Caco-2 (cell line): ENCODE measurements around the gene KCNAB1. TPM values are rescaled to one million over a fixed set of nuclear protein-coding genes. Genes with fewer than 3 reads are reported as not detected.

Source experiments
- BruUV-seq: library from RNA; stranded (reverse); fragments of 400-500 nt; replicated peaks from 2 replicates; lab custom pipeline; 2021; lab: Mats Ljungman, UMichigan
- CTCF ChIA-PET: fragments of 300-600 bp; sonication (Branson Sonifier 250); formaldehyde crosslinking; loops from one replicate; lab custom pipeline; 2022; ENCODE audit warnings: antibody characterized with exemption; lab: Charles Lee
- POLR2A ChIA-PET: fragments of 300-600 bp; sonication (Branson Sonifier 250); formaldehyde crosslinking; loops from one replicate; lab custom pipeline; 2022; ENCODE audit warnings: antibody characterized with exemption; lab: Charles Lee
- DNase-seq, 2 experiments: peaks; one replicate each; pipeline versions ENCODE4 v3.0.0 to v3.0.0-alpha.2; 2020 to 2022
- H3K27me3 ChIP-seq: replicated peaks from 2 replicates; pipeline ENCODE4 v1.6.0; 2011; ENCODE audit warnings: low read length; ENCODE audit not compliant: control insufficient read depth, insufficient read depth
- H3K36me3 ChIP-seq: 2 replicates; pipeline ENCODE4 v1.5.1; 2011; ENCODE audit warnings: low read length; ENCODE audit not compliant: control insufficient read depth, insufficient read depth
- H3K4me1 ChIP-seq: fragments of 250-450 bp; sonication (Bioruptor Pico); 2 replicates; pipeline ENCODE4 v1.5.1; 2020; ENCODE audit warnings: mild to moderate bottlenecking
- H3K4me3 ChIP-seq: 2 replicates; pipeline ENCODE4 v1.5.1; 2011; ENCODE audit warnings: low read depth, mild to moderate bottlenecking, control low read depth, low read length
- H3K9me3 ChIP-seq: fragments of 250-450 bp; sonication (Bioruptor Pico); 2 replicates; pipeline ENCODE4 v1.5.1; 2020; ENCODE audit warnings: mild to moderate bottlenecking, moderate library complexity
- H3K27ac Mint-ChIP-seq: one replicate; pipeline ENCODE4 v1.8.0; 2022; ENCODE audit warnings: mixed read lengths; ENCODE audit not compliant: unreplicated experiment
- H3K27me3 Mint-ChIP-seq: one replicate; pipeline ENCODE4 v1.8.0; 2022; ENCODE audit warnings: mixed read lengths; ENCODE audit not compliant: insufficient read depth, unreplicated experiment
- H3K36me3 Mint-ChIP-seq: one replicate; pipeline ENCODE4 v1.8.0; 2022; ENCODE audit warnings: mild to moderate bottlenecking, mixed read lengths; ENCODE audit not compliant: insufficient read depth, unreplicated experiment
- H3K4me1 Mint-ChIP-seq: one replicate; pipeline ENCODE4 v1.8.0; 2022; ENCODE audit warnings: low read depth, mixed read lengths; ENCODE audit not compliant: unreplicated experiment
- H3K4me3 Mint-ChIP-seq: one replicate; pipeline ENCODE4 v1.8.0; 2022; ENCODE audit warnings: mild to moderate bottlenecking, moderate library complexity, mixed read lengths; ENCODE audit not compliant: unreplicated experiment
- H3K9me3 Mint-ChIP-seq: one replicate; pipeline ENCODE4 v1.8.0; 2022; ENCODE audit warnings: mixed read lengths; ENCODE audit not compliant: unreplicated experiment
- intact Hi-C: fragments of 100-400 bp; cut with micrococcal nuclease; formaldehyde crosslinking; loops from one replicate; pipeline ENCODE4 v1.10.0; 2022; ENCODE audit not compliant: unreplicated experiment
- total RNA-seq: library from RNA; stranded (reverse); gene quantifications from 2 replicates; pipeline ENCODE4 v1.2.3, GENCODE V29; 2022
- TF ChIP-seq, protein P1 (sequence below), 2 experiments: fragments of 200-600 bp in 1 of 2; IDR thresholded peaks; 1 replicate in 1 of 2; 2 replicates in 1 of 2; pipeline versions ENCODE4 v1.5.1 to v1.8.0; 2011 to 2022; ENCODE audit warnings: antibody characterized with exemption in 1 of 2, control low read depth in 1 of 2, inconsistent platforms in 1 of 2, low read depth in 1 of 2, low read length in 1 of 2, mild to moderate bottlenecking in 1 of 2, moderate library complexity in 1 of 2; ENCODE audit not compliant: insufficient read depth in 1 of 2, severe bottlenecking in 1 of 2, unreplicated experiment in 1 of 2

KCNAB1 gene
- total RNA-seq, 1 experiment from 2014 or later = 0.14 TPM

DNA sequence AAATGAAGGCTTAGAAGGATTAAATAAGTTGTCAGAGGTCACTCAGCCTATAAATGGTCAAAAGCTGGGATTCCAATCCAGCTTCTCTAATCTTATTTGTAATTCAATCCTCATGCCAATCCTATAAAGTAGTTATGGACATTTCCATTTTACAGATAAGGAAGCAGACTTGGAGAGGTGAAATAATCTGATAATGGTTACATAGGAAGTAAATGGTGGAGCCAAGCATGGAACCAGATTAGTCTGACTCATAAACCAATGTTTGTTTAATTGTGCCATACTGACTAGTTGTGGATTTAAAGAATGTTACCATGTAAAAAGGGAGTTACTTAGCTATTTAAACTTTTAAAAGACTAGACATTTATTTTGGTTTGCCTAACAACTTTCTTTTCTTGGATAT is 59.7 kb downstream of the KCNAB1 start:
- no TSS peak for BruUV-seq

DNA sequence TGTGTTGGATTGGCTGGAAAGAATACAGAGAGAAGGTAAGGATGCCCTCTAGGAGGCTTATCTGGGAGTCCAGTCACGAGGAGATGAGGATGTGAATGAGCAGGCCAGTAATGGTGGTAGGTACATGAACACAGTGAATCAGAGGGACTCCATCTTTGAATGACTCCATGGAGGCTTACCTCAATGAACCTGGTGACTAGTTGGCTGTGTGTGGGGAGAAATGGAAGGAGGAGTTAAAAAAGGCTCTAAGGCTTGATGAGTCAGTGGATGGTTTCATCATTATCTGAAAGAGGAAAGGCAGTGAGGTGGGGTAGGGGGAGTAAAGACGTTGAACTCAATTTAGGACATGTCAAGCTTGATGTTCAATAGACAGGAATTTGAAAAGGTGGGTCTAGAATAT is 61.1 kb downstream of the KCNAB1 start:
- no peak overlapping the region for H3K27ac Mint-ChIP-seq
- no peak overlapping the region for H3K4me3 ChIP-seq
- ChIA-PET CTCF (no interaction called here), POLR2A (no interaction called here)
- H3K27me3 ChIP-seq = no peaks in the 10 kb centered on the region
- no peaks in the 10 kb centered on the region for H3K9me3 ChIP-seq
- H3K9me3 Mint-ChIP-seq = no peaks in the 10 kb centered on the region
- H3K4me1 ChIP-seq = no peaks in the 10 kb centered on the region
- TF ChIP-seq, protein P1, sequence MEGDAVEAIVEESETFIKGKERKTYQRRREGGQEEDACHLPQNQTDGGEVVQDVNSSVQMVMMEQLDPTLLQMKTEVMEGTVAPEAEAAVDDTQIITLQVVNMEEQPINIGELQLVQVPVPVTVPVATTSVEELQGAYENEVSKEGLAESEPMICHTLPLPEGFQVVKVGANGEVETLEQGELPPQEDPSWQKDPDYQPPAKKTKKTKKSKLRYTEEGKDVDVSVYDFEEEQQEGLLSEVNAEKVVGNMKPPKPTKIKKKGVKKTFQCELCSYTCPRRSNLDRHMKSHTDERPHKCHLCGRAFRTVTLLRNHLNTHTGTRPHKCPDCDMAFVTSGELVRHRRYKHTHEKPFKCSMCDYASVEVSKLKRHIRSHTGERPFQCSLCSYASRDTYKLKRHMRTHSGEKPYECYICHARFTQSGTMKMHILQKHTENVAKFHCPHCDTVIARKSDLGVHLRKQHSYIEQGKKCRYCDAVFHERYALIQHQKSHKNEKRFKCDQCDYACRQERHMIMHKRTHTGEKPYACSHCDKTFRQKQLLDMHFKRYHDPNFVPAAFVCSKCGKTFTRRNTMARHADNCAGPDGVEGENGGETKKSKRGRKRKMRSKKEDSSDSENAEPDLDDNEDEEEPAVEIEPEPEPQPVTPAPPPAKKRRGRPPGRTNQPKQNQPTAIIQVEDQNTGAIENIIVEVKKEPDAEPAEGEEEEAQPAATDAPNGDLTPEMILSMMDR (IDR thresholded peaks at IDR 0.05; ENCODE audit: insufficient read depth in 1 of 2, low read depth in 1 of 2, low read length in 1 of 2, severe bottlenecking in 1 of 2, unreplicated experiment in 1 of 2) = no peak
- intact Hi-C loops = no loop called here
- DNase-seq = no peak
- no peaks in the 10 kb centered on the region for H3K36me3 Mint-ChIP-seq
- H3K4me3 Mint-ChIP-seq = no peak overlapping the region
- H3K27me3 Mint-ChIP-seq = peaks cover 5% of the 10 kb centered on the region
- H3K4me1 Mint-ChIP-seq = no peaks in the 10 kb centered on the region
- no peaks in the 10 kb centered on the region for H3K36me3 ChIP-seq
- no TSS peak for BruUV-seq

More for the DNA sequence above, 59.7 kb downstream of the KCNAB1 start:
- Histone ChIP-seq H3K36me3 (no peaks in the 10 kb centered on the region), H3K27me3 (no peaks in the 10 kb centered on the region), H3K4me1 (no peaks in the 10 kb centered on the region), H3K9me3 (no peaks in the 10 kb centered on the region), H3K4me3 (no peak overlapping the region)
- DNase-seq = no peak
- CTCF ChIA-PET = no interaction called here
- peaks cover 3% of the 10 kb centered on the region for H3K27me3 Mint-ChIP-seq
- H3K27ac Mint-ChIP-seq = no peak overlapping the region
- intact Hi-C loops = no loop called here
- H3K36me3 Mint-ChIP-seq = no peaks in the 10 kb centered on the region
- no peak overlapping the region for H3K4me3 Mint-ChIP-seq
- TF ChIP-seq, protein P1 (IDR thresholded peaks at IDR 0.05; ENCODE audit: insufficient read depth in 1 of 2, low read depth in 1 of 2, low read length in 1 of 2, severe bottlenecking in 1 of 2, unreplicated experiment in 1 of 2) = no peak
- no peaks in the 10 kb centered on the region for H3K4me1 Mint-ChIP-seq
- POLR2A ChIA-PET = no interaction called here
- no peaks in the 10 kb centered on the region for H3K9me3 Mint-ChIP-seq

DNA sequence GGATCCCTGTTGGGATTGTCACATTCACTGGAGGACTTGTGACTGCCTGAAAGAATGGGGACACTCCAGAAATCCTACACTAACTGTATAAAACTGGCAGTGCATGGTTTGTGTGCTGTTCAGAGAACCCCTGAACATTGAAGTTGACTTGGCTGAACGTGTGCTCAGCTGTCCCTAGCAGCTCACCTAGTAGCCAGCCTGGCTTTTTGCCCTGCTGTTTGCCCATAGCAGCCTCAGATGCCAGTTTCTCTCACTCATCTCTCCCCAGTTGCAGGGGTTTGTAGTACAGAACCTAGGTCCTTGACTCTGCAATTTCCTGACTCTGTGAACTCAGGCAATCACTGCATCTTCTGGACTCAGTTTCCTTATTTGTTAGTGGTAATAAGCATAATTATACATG is 63.0 kb downstream of the KCNAB1 start:
- Mint-ChIP-seq H3K4me3 (no peak overlapping the region), H3K27ac (no peak overlapping the region), H3K36me3 (no peaks in the 10 kb centered on the region), H3K4me1 (no peaks in the 10 kb centered on the region), H3K9me3 (no peaks in the 10 kb centered on the region), H3K27me3 (peaks cover 9% of the 10 kb centered on the region)
- POLR2A ChIA-PET = no interaction called here
- no TSS peak for BruUV-seq
- Histone ChIP-seq H3K27me3 (no peaks in the 10 kb centered on the region), H3K4me1 (no peaks in the 10 kb centered on the region), H3K36me3 (no peaks in the 10 kb centered on the region), H3K4me3 (no peak overlapping the region), H3K9me3 (no peaks in the 10 kb centered on the region)
- DNase-seq = no peak
- TF ChIP-seq, protein P1 (IDR thresholded peaks at IDR 0.05; ENCODE audit: insufficient read depth in 1 of 2, low read depth in 1 of 2, low read length in 1 of 2, severe bottlenecking in 1 of 2, unreplicated experiment in 1 of 2) = no peak
- CTCF ChIA-PET = no interaction called here
- intact Hi-C loops = no loop called here
